Liver (tissue), 9 donors: ENCODE results near the gene FSD1. TPM values are rescaled to one million over a fixed set of nuclear protein-coding genes. Genes with fewer than 3 reads are reported as not detected.

ENCODE experiments used
- DNase-seq: peaks from one replicate; pipeline ENCODE4 v3.0.0-alpha.2; 2017; ENCODE audit warnings: low spot score
- H3K27ac ChIP-seq, 2 donors: one replicate each; pipeline ENCODE4 v1.7.0; 2013; ENCODE audit warnings: inconsistent platforms in 2 of 2, low read length in 2 of 2, control low read depth in 1 of 2, low read depth in 1 of 2, mild to moderate bottlenecking in 1 of 2
- H3K27me3 ChIP-seq, 4 donors: one replicate each; pipeline versions ENCODE4 v1.6.1 to v1.7.0; 2013; ENCODE audit warnings: low read length in 3 of 4, inconsistent platforms in 1 of 4, mild to moderate bottlenecking in 1 of 4, moderate library complexity in 1 of 4; ENCODE audit not compliant: control insufficient read depth in 4 of 4, insufficient read depth in 4 of 4
- H3K36me3 ChIP-seq, 4 donors: one replicate each; pipeline versions ENCODE4 v1.6.1 to v1.7.0; 2013; ENCODE audit warnings: low read length in 3 of 4, mild to moderate bottlenecking in 3 of 4, low read depth in 1 of 4, moderate library complexity in 1 of 4; ENCODE audit not compliant: control insufficient read depth in 4 of 4, insufficient read depth in 3 of 4
- H3K4me1 ChIP-seq, 4 donors: one replicate each; pipeline versions ENCODE4 v1.6.1 to v1.7.0; 2013; ENCODE audit warnings: low read length in 3 of 4, mild to moderate bottlenecking in 3 of 4, moderate library complexity in 1 of 4; ENCODE audit not compliant: control insufficient read depth in 4 of 4, insufficient read depth in 4 of 4
- H3K4me3 ChIP-seq, 3 donors: one replicate each; pipeline versions ENCODE4 v1.6.1 to v1.7.0; 2013; ENCODE audit warnings: low read length in 3 of 3, control low read depth in 1 of 3, low read depth in 1 of 3, mild to moderate bottlenecking in 1 of 3
- H3K9ac ChIP-seq, 2 donors: one replicate each; pipeline ENCODE4 v1.7.0; 2013; ENCODE audit warnings: low read length in 2 of 2, mild to moderate bottlenecking in 2 of 2, moderate library complexity in 2 of 2, control low read depth in 1 of 2, low read depth in 1 of 2
- H3K9me3 ChIP-seq, 4 donors: one replicate each; pipeline versions ENCODE4 v1.6.1 to v1.7.0; 2013; ENCODE audit warnings: low read length in 3 of 4; ENCODE audit not compliant: control insufficient read depth in 4 of 4
- RXRA ChIP-seq, 2 donors: IDR thresholded peaks; 2 replicates each; pipeline ENCODE4 v1.6.1; 2017 to 2018; ENCODE audit warnings: antibody characterized with exemption in 2 of 2, mild to moderate bottlenecking in 1 of 2
- YY1 ChIP-seq: IDR thresholded peaks from 2 replicates; pipeline ENCODE4 v1.6.1; 2016; ENCODE audit warnings: antibody characterized with exemption, mild to moderate bottlenecking
- WGBS: extraction: QIAGEN DNeasy Blood & Tissue Kit; methylation state at CpG from one replicate; pipeline ENCODE4 v1.1.7; 2013; 5-methylcytosine and 5-hydroxymethylcytosine counted together
- polyA plus RNA-seq, 2 donors: library from polyadenylated mRNA; stranded (reverse) in 1 of 2; unstranded in 1 of 2; fragments of 200-250 nt in 1 of 2; fragments of >200 nt in 1 of 2; fragmentation: Nextera tagmentation in 1 of 2; extraction: Ambion mirVana in 1 of 2; gene quantifications; one replicate each; pipeline versions ENCODE4 v1.2.1 to v1.2.3, GENCODE V29; 2013 to 2015
- total RNA-seq, 2 donors: library from RNA; depleted of rRNA; stranded (reverse); fragments of >200 nt; gene quantifications; one replicate each; pipeline ENCODE4 v1.2.3, GENCODE V29; 2014
- TF ChIP-seq, protein P1 (sequence below): fragments of 150-350 bp; IDR thresholded peaks from 2 replicates; pipeline ENCODE4 v1.5.1; 2017; ENCODE audit warnings: improper control_type of control experiment, low read depth, low read length; ENCODE audit not compliant: missing input control
- donor health status: healthy.
- donor health status: healthy.
- donor health status: healthy.
- donor health status: healthy.
- donor health status: healthy.

Gene FSD1
- total and polyA plus RNA-seq, 4 donors, result 0.05 to 0.92 (median 0.19) TPM; not detected in 1

DNA sequence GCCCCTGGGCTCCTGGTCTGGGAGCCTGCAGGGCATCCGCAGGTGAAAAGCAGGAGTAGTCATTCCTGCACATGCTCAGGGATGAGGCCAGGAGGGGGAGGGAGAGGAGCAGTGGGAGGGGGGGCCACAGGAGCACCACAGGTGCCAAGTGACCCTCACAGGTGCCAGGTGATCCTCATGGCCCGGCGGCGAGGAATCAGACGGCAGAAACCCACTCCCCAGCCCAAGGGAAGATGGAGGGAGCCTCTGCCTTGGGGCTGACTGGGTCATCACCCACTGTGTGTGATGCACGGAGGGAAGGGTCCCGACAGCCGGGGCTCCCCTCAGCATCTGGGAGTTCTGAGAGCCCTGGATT is 68.6 kb downstream of the FSD1 start:
- TF ChIP-seq, protein P1, sequence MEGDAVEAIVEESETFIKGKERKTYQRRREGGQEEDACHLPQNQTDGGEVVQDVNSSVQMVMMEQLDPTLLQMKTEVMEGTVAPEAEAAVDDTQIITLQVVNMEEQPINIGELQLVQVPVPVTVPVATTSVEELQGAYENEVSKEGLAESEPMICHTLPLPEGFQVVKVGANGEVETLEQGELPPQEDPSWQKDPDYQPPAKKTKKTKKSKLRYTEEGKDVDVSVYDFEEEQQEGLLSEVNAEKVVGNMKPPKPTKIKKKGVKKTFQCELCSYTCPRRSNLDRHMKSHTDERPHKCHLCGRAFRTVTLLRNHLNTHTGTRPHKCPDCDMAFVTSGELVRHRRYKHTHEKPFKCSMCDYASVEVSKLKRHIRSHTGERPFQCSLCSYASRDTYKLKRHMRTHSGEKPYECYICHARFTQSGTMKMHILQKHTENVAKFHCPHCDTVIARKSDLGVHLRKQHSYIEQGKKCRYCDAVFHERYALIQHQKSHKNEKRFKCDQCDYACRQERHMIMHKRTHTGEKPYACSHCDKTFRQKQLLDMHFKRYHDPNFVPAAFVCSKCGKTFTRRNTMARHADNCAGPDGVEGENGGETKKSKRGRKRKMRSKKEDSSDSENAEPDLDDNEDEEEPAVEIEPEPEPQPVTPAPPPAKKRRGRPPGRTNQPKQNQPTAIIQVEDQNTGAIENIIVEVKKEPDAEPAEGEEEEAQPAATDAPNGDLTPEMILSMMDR, result no peak
- no peak for TF ChIP-seq YY1
- TF ChIP-seq RXRA (IDR thresholded peaks at IDR 0.05), result no peak
- Histone ChIP-seq H3K36me3 (no peaks in the 10 kb centered on the region), H3K27me3 (no peaks in the 10 kb centered on the region), H3K4me3 (no peak overlapping the region), H3K4me1 (peaks cover 26 to 91% (median 59%) of the 10 kb centered on the region in 4 donors), H3K27ac (peak overlapping the region; percentile 4 to 88), H3K9me3 (no peaks in the 10 kb centered on the region), H3K9ac (no peak overlapping the region)
- no peak for DNase-seq
- 90% methylated on average over 8 of the region's 8 CpGs for WGBS

Other genes starting within 250 kb of the FSD1 start
- 10 to 100 TPM; 23.6 to 28.9 TPM for gene ZBTB7A, start 237.7 kb upstream of the FSD1 start, total RNA-seq
- 10 to 100 TPM in 1 of 2 donors, 1 to 10 TPM in 1; 2.9 to 11.7 TPM for gene ZBTB7A, start 237.7 kb upstream of the FSD1 start, polyA plus RNA-seq
- gene MAP2K2, start 180.5 kb upstream of the FSD1 start, total RNA-seq, result 10 to 100 TPM; 43.8 to 64.4 TPM
- gene MAP2K2, start 180.5 kb upstream of the FSD1 start, polyA plus RNA-seq, result 10 to 100 TPM; 40.3 to 72.7 TPM
- 100 to 1,000 TPM in 1 of 2 donors, 10 to 100 TPM in 1; 22.8 to 194 TPM for gene CREB3L3, start 151.0 kb upstream of the FSD1 start, total RNA-seq
- 100 to 1,000 TPM in 1 of 2 donors, 10 to 100 TPM in 1; 94.9 to 331 TPM for gene CREB3L3, start 151.0 kb upstream of the FSD1 start, polyA plus RNA-seq
- gene SIRT6, start 122.0 kb upstream of the FSD1 start, total RNA-seq, result 10 to 100 TPM in 1 of 2 donors, 1 to 10 TPM in 1; 7.7 to 12.7 TPM
- gene SIRT6, start 122.0 kb upstream of the FSD1 start, polyA plus RNA-seq, result 10 to 100 TPM in 1 of 2 donors, 1 to 10 TPM in 1; 8.4 to 11.3 TPM
- 1 to 10 TPM in 1 of 2 donors, under 1 TPM in 1; 0.28 to 2.5 TPM for gene ANKRD24, start 121.9 kb upstream of the FSD1 start, total RNA-seq
- 1 to 10 TPM in 1 of 2 donors, under 1 TPM in 1; 0.31 to 2.5 TPM for gene ANKRD24, start 121.9 kb upstream of the FSD1 start, polyA plus RNA-seq
- 1 to 10 TPM; 1.8 to 2.5 TPM for gene EBI3, start 75.1 kb upstream of the FSD1 start, total RNA-seq
- gene EBI3, start 75.1 kb upstream of the FSD1 start, polyA plus RNA-seq, result 1 to 10 TPM; 2.5 to 7.8 TPM
- 10 to 100 TPM in 1 of 2 donors, 1 to 10 TPM in 1; 9.2 to 12.7 TPM for gene YJU2, start 57.5 kb upstream of the FSD1 start, total RNA-seq
- gene YJU2, start 57.5 kb upstream of the FSD1 start, polyA plus RNA-seq, result 10 to 100 TPM in 1 of 2 donors, 1 to 10 TPM in 1; 6.5 to 11.4 TPM
- gene SHD, start 25.3 kb upstream of the FSD1 start, total RNA-seq, result 1 to 10 TPM in 1 of 2 donors, under 1 TPM in 1; 0.09 to 2.3 TPM
- gene SHD, start 25.3 kb upstream of the FSD1 start, polyA plus RNA-seq, result 10 to 100 TPM in 1 of 2 donors, 1 to 10 TPM in 1; 6.8 to 15.7 TPM
- gene TMIGD2, start 2.2 kb upstream of the FSD1 start, total RNA-seq, result under 1 TPM; 0.47 to 0.50 TPM
- under 1 TPM; 0.16 to 0.94 TPM for gene TMIGD2, start 2.2 kb upstream of the FSD1 start, polyA plus RNA-seq
- gene STAP2, start 34.2 kb downstream of the FSD1 start, total RNA-seq, result 10 to 100 TPM in 1 of 2 donors, 1 to 10 TPM in 1; 8.6 to 26.4 TPM
- 10 to 100 TPM; 23.6 to 24.5 TPM for gene STAP2, start 34.2 kb downstream of the FSD1 start, polyA plus RNA-seq
- 1 to 10 TPM; 4.7 to 9.9 TPM for gene MPND, start 39.0 kb downstream of the FSD1 start, total RNA-seq
- gene MPND, start 39.0 kb downstream of the FSD1 start, polyA plus RNA-seq, result 1 to 10 TPM; 9.0 to 9.4 TPM
- 10 to 100 TPM; 16.7 to 19.7 TPM for gene SH3GL1, start 95.9 kb downstream of the FSD1 start, total RNA-seq
- 10 to 100 TPM; 16.5 to 27.8 TPM for gene SH3GL1, start 95.9 kb downstream of the FSD1 start, polyA plus RNA-seq
- gene CHAF1A, start 98.0 kb downstream of the FSD1 start, total RNA-seq, result 10 to 100 TPM in 1 of 2 donors, 1 to 10 TPM in 1; 2.9 to 20.8 TPM
- gene CHAF1A, start 98.0 kb downstream of the FSD1 start, polyA plus RNA-seq, result 1 to 10 TPM; 1.0 to 2.1 TPM
- 10 to 100 TPM; 33.0 to 92.3 TPM for gene UBXN6, start 153.2 kb downstream of the FSD1 start, total RNA-seq
- 10 to 100 TPM; 39.5 to 68.6 TPM for gene UBXN6, start 153.2 kb downstream of the FSD1 start, polyA plus RNA-seq
- 10 to 100 TPM; 14.9 to 15.7 TPM for gene HDGFL2, start 167.7 kb downstream of the FSD1 start, total RNA-seq
- gene HDGFL2, start 167.7 kb downstream of the FSD1 start, polyA plus RNA-seq, result 10 to 100 TPM in 1 of 2 donors, 1 to 10 TPM in 1; 3.4 to 13.2 TPM
- 10 to 100 TPM in 1 of 2 donors, 1 to 10 TPM in 1; 3.1 to 49.1 TPM for gene PLIN4, start 213.9 kb downstream of the FSD1 start, total RNA-seq
- gene PLIN4, start 213.9 kb downstream of the FSD1 start, polyA plus RNA-seq, result 10 to 100 TPM in 1 of 2 donors, 1 to 10 TPM in 1; 5.0 to 14.1 TPM
- 10 to 100 TPM; 13.3 to 83.8 TPM for gene PLIN5, start 230.6 kb downstream of the FSD1 start, total RNA-seq
- 10 to 100 TPM; 51.8 to 61.5 TPM for gene PLIN5, start 230.6 kb downstream of the FSD1 start, polyA plus RNA-seq
- 100 to 1,000 TPM in 1 of 2 donors, 10 to 100 TPM in 1; 57.8 to 581 TPM for gene LRG1, start 235.4 kb downstream of the FSD1 start, total RNA-seq
- gene LRG1, start 235.4 kb downstream of the FSD1 start, polyA plus RNA-seq, result 1,000 to 10,000 TPM in 1 of 2 donors, 100 to 1,000 TPM in 1; 741 to 1,122 TPM